Measurements from ENCODE around the gene IRX3.

The IRX3 gene

DNA sequence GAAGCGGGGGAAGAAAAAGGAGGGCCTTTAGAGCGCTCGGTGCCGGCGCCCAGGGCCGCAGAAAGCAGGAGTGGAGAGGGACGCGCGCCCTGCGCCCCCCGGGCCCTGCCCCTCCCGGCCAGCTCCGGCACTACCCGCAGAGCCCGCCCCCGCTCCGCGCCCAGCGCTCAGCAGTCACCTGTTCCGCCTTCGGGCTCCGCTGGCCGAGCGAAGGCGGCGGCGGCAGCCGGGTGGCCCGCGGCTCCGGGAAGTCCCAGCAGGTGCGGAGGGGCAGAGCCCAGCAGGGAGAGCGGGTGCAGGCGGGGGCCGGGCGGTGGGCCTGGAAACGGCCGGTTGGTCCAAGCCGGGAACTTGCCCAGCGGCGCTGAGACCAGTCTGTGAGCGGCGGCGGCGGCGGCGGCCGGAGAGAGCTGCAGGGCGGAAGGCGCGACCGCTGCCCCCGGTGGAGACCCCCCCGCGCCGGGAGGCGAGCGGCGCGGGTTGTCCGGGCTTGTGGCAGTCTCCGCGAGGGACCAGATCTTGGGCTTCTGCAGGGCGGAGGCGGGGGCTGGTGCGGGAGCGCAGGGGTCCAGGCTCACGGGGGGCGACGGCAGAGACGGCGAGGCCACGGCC is 2.2 kb downstream of the IRX3 start:
- DNase-seq (ENCODE audit: low spot score), result peak; percentile 55
- TF ChIP-seq, protein P1, sequence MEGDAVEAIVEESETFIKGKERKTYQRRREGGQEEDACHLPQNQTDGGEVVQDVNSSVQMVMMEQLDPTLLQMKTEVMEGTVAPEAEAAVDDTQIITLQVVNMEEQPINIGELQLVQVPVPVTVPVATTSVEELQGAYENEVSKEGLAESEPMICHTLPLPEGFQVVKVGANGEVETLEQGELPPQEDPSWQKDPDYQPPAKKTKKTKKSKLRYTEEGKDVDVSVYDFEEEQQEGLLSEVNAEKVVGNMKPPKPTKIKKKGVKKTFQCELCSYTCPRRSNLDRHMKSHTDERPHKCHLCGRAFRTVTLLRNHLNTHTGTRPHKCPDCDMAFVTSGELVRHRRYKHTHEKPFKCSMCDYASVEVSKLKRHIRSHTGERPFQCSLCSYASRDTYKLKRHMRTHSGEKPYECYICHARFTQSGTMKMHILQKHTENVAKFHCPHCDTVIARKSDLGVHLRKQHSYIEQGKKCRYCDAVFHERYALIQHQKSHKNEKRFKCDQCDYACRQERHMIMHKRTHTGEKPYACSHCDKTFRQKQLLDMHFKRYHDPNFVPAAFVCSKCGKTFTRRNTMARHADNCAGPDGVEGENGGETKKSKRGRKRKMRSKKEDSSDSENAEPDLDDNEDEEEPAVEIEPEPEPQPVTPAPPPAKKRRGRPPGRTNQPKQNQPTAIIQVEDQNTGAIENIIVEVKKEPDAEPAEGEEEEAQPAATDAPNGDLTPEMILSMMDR (IDR thresholded peaks at IDR 0.05; ENCODE audit: borderline replicate concordance, control extremely low read depth, extremely low read depth, insufficient read depth, missing control alignments), result no peak
- in situ Hi-C loops (cut with MboI; ENCODE audit: low sequenced_read_pairs, unreplicated experiment), result loop anchor here (25.0 kb wide), 1 partner anchor 653 kb away; the partner anchor contains the start of gene IRX5

GRCh38 chr16:54283725-54284318 is 2.8 kb downstream of the IRX3 start:
- DNase-seq (ENCODE audit: low spot score), result peak; percentile 31
- in situ Hi-C loops (cut with MboI; ENCODE audit: low sequenced_read_pairs, unreplicated experiment), result loop anchor here (25.0 kb wide), 1 partner anchor 653 kb away; the partner anchor contains the start of gene IRX5
- TF ChIP-seq, protein P1 (IDR thresholded peaks at IDR 0.05; ENCODE audit: borderline replicate concordance, control extremely low read depth, extremely low read depth, insufficient read depth, missing control alignments), result no peak

GRCh38 chr16:54282928-54283724 is 3.5 kb downstream of the IRX3 start:
- peak; percentile 32 for DNase-seq (ENCODE audit: low spot score)

DNA sequence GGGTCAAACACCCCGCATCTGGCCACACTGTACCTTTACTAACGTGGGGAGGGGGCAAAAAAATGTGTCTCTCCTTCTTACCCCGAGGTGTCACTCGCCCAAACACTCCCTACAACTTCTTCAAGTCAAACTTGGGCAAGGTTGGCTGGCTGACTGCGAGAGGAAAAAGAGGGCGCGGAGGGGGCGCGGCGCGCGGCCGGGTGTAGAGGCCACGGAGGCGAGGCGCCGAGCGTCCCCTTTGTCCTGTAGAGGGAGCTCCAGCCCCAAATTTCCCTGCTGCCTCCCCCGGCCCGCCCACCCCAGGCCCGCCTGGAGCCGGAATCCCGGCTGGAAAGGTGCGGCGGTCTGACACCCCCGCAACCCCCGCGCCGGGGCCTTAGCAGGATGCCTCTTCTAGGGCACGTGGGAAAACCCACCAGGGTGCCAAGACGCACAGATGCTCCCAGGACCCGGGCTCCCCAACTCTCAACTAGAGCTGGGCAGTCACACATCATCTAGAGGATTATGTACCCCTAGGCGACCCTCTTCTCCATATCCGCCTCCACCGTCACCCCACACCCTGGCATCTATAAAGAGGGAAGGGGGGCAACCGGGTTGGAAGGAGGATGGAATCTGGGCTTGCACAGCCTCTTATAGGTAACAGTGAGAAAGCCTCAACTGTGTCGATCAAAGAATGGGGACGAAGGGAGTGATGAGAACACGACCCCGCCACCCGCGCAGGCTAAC is 4.2 kb downstream of the IRX3 start:
- peak; percentile 74 for DNase-seq (ENCODE audit: low spot score)
- in situ Hi-C loops (cut with MboI; ENCODE audit: low sequenced_read_pairs, unreplicated experiment), result loop anchor here (25.0 kb wide), 1 partner anchor 655 kb away; the partner anchor contains the start of gene IRX5
- TF ChIP-seq, protein P1 (IDR thresholded peaks at IDR 0.05; ENCODE audit: borderline replicate concordance, control extremely low read depth, extremely low read depth, insufficient read depth, missing control alignments), result peak; percentile 31

More at GRCh38 chr16:54282928-54283724, 3.5 kb downstream of the IRX3 start:
- TF ChIP-seq, protein P1 (IDR thresholded peaks at IDR 0.05; ENCODE audit: borderline replicate concordance, control extremely low read depth, extremely low read depth, insufficient read depth, missing control alignments), result no peak
- in situ Hi-C loops (cut with MboI; ENCODE audit: low sequenced_read_pairs, unreplicated experiment), result loop anchor here (25.0 kb wide), 1 partner anchor 654 kb away; the partner anchor contains the start of gene IRX5

DNA sequence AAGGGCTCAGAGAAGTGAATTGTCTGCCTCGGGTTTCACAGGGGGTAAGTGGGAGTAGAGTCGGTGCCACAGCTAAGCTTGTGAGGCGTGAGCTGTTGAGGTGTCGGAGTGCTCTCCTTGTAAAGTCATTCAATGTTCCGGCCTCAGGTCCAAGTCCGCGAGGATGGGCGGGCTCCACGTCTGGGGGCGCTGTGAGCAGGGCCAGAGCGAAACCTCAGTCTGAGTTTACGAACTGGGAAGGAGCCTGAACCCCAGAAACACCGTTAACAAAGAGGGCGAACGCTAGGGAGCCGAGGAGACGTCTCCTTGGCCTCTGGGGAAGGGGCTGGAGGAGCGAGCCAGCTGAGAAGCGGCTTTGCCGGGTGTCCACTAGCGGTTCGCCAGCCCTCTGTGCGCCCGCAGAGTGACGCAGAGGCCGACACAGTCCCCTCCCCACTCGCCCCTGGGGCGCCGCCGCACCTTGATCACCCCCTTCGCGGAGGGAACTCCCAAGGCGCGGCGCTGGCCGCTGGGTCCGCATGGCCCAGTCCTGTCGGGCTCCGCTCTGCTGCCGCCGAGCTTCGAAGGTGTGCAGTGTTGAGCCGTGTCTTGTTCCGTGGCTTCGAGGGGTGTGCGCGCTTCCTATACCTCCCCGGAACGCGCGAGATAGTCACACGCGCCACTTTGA is 4.9 kb downstream of the IRX3 start:
- TF ChIP-seq, protein P1 (IDR thresholded peaks at IDR 0.05; ENCODE audit: borderline replicate concordance, control extremely low read depth, extremely low read depth, insufficient read depth, missing control alignments), result no peak
- peak; percentile 28 for DNase-seq (ENCODE audit: low spot score)
- in situ Hi-C loops (cut with MboI; ENCODE audit: low sequenced_read_pairs, unreplicated experiment), result loop anchor here (25.0 kb wide), 1 partner anchor 656 kb away; the partner anchor contains the start of gene IRX5

Measured in GM13976 (cell line).